Small intestine (tissue), 7 donors: ENCODE data around the gene SCP2D1. TPM values are rescaled to one million over a fixed set of nuclear protein-coding genes. Genes with fewer than 3 reads are reported as not detected.

Source experiments
- DNase-seq, 2 donors: peaks; one replicate each; pipeline versions ENCODE4 v3.0.0 to v3.0.0-alpha.2; 2013
- FAIRE-seq: peaks from 2 replicates; lab custom pipeline; 2012; peaks lifted over from hg19 to GRCh38; lab: Jason Lieb, UNC
- H3K27ac ChIP-seq, 3 donors: one replicate each; pipeline ENCODE4 v1.5.1; 2013; ENCODE audit warnings: low read length in 2 of 3, mild to moderate bottlenecking in 2 of 3, control low read depth in 1 of 3, inconsistent platforms in 1 of 3, low read depth in 1 of 3, moderate library complexity in 1 of 3
- H3K27me3 ChIP-seq, 3 donors: one replicate each; pipeline ENCODE4 v1.6.1; 2013; ENCODE audit warnings: low read length in 3 of 3, inconsistent platforms in 1 of 3; ENCODE audit not compliant: control insufficient read depth in 3 of 3, insufficient read depth in 3 of 3
- H3K36me3 ChIP-seq, 3 donors: one replicate each; pipeline ENCODE4 v1.6.1; 2013; ENCODE audit warnings: low read length in 3 of 3, inconsistent platforms in 1 of 3, low read depth in 1 of 3, mild to moderate bottlenecking in 1 of 3, moderate library complexity in 1 of 3; ENCODE audit not compliant: control insufficient read depth in 3 of 3, insufficient read depth in 2 of 3
- H3K4me1 ChIP-seq, 3 donors: one replicate each; pipeline ENCODE4 v1.6.1; 2013; ENCODE audit warnings: low read length in 2 of 3, inconsistent platforms in 1 of 3, low read depth in 1 of 3, mild to moderate bottlenecking in 1 of 3, moderate library complexity in 1 of 3; ENCODE audit not compliant: control insufficient read depth in 3 of 3, insufficient read depth in 2 of 3
- H3K4me3 ChIP-seq, 3 donors: one replicate each; pipeline ENCODE4 v1.5.1; 2013; ENCODE audit warnings: low read length in 3 of 3, control low read depth in 1 of 3, inconsistent platforms in 1 of 3, low read depth in 1 of 3, mild to moderate bottlenecking in 1 of 3, moderate library complexity in 1 of 3
- H3K9me3 ChIP-seq, 2 donors: one replicate each; pipeline ENCODE4 v1.6.1; 2013; ENCODE audit warnings: low read depth in 1 of 2, low read length in 1 of 2; ENCODE audit not compliant: control insufficient read depth in 2 of 2, insufficient read depth in 1 of 2
- WGBS, 3 donors: extraction: QIAGEN DNeasy Blood & Tissue Kit; methylation state at CpG; one replicate each; pipeline ENCODE4 v1.1.7; 2013; 5-methylcytosine and 5-hydroxymethylcytosine counted together
- polyA plus RNA-seq, 4 donors: library from polyadenylated mRNA; stranded (reverse) in 3 of 4; unstranded in 1 of 4; fragments of 200-250 nt in 3 of 4; fragments of 120-200 nt in 1 of 4; gene quantifications; one replicate each; pipeline versions ENCODE4 v1.2.1 to v1.2.3, GENCODE V29; 2013
- donor health status: healthy with polysubstance abuse.
- donor health status: control.
- donor health status: control.
- donor health status: Bipolar disorder and iron deficiency.
- donor health status: healthy.

SCP2D1 gene
- polyA plus RNA-seq, 4 donors = not detected

GRCh38 chr20:18801516-18801915 lies 12.1 kb upstream of the SCP2D1 start:
- no peak for FAIRE-seq
- H3K4me1 ChIP-seq = no peaks in the 10 kb centered on the region
- H3K4me3 ChIP-seq = no peak overlapping the region
- H3K27ac ChIP-seq = no peak overlapping the region
- H3K27me3 ChIP-seq = no peaks in the 10 kb centered on the region
- no peaks in the 10 kb centered on the region for H3K9me3 ChIP-seq
- DNase-seq = no peak
- H3K36me3 ChIP-seq = no peaks in the 10 kb centered on the region
- WGBS, 3 donors = 83 to 88% (median 87%) methylated on average over 2 of the region's 2 CpGs

GRCh38 chr20:18802012-18802634 lies 11.5 kb upstream of the SCP2D1 start:
- DNase-seq = no peak
- no peak for FAIRE-seq
- 66 to 78% (median 71%) methylated on average over 7 of the region's 7 CpGs for WGBS, 3 donors
- Histone ChIP-seq H3K27me3 (no peaks in the 10 kb centered on the region), H3K9me3 (no peaks in the 10 kb centered on the region), H3K4me3 (no peak overlapping the region), H3K4me1 (no peaks in the 10 kb centered on the region), H3K27ac (no peak overlapping the region), H3K36me3 (no peaks in the 10 kb centered on the region)

- Histone ChIP-seq H3K4me1 (no peaks in the 10 kb centered on the region), H3K4me3 (no peak overlapping the region), H3K27me3 (no peaks in the 10 kb centered on the region), H3K27ac (no peak overlapping the region), H3K36me3 (no peaks in the 10 kb centered on the region), H3K9me3 (no peaks in the 10 kb centered on the region)
- 64 to 78% (median 67%) methylated on average over 4 of the region's 4 CpGs for WGBS, 3 donors
- no peak for FAIRE-seq
- DNase-seq = no peak
These were observed 7.7 kb upstream of the SCP2D1 start for GRCh38 chr20:18805881-18806280.

GRCh38 chr20:18808712-18809111 lies 4.9 kb upstream of the SCP2D1 start:
- H3K27me3 ChIP-seq = no peaks in the 10 kb centered on the region
- FAIRE-seq (no peak), DNase-seq (no peak)
- no peaks in the 10 kb centered on the region for H3K36me3 ChIP-seq
- no peak overlapping the region for H3K27ac ChIP-seq
- 37 to 49% (median 45%) methylated on average over 3 of the region's 3 CpGs for WGBS, 3 donors
- no peak overlapping the region for H3K4me3 ChIP-seq
- H3K9me3 ChIP-seq = no peaks in the 10 kb centered on the region
- H3K4me1 ChIP-seq = no peaks in the 10 kb centered on the region

- WGBS, 3 donors = 78 to 85% (median 80%) methylated on average over 6 of the region's 6 CpGs
- no peak for DNase-seq
- Histone ChIP-seq H3K9me3 (no peaks in the 10 kb centered on the region), H3K4me3 (no peak overlapping the region), H3K27ac (no peak overlapping the region), H3K36me3 (no peaks in the 10 kb centered on the region), H3K27me3 (no peaks in the 10 kb centered on the region), H3K4me1 (no peaks in the 10 kb centered on the region)
- no peak for FAIRE-seq
These were observed 2.4 kb upstream of the SCP2D1 start for GRCh38 chr20:18811186-18811585.

GRCh38 chr20:18811904-18812303 lies 1.7 kb upstream of the SCP2D1 start:
- 91 to 100% (median 96%) methylated on average over 3 of the region's 3 CpGs for WGBS, 3 donors
- Histone ChIP-seq H3K27me3 (no peaks in the 10 kb centered on the region), H3K4me3 (no peak overlapping the region), H3K9me3 (no peaks in the 10 kb centered on the region), H3K4me1 (no peaks in the 10 kb centered on the region), H3K36me3 (no peaks in the 10 kb centered on the region), H3K27ac (no peak overlapping the region)
- DNase-seq (no peak), FAIRE-seq (no peak)

GRCh38 chr20:18815194-18815942 lies 1.8 kb downstream of the SCP2D1 start:
- DNase-seq (no peak), FAIRE-seq (no peak)
- Histone ChIP-seq H3K9me3 (peaks cover 0 to 7% of the 10 kb centered on the region in 2 donors), H3K27me3 (no peaks in the 10 kb centered on the region), H3K4me1 (no peaks in the 10 kb centered on the region), H3K36me3 (no peaks in the 10 kb centered on the region), H3K27ac (no peak overlapping the region), H3K4me3 (no peak overlapping the region)
- 89 to 93% (median 90%) methylated on average over 6 of the region's 6 CpGs for WGBS, 3 donors

GRCh38 chr20:18822832-18823231 lies 9.2 kb downstream of the SCP2D1 start:
- Histone ChIP-seq H3K4me3 (no peak overlapping the region), H3K27ac (peak overlapping the region in 1 of 3 donors; percentile 73), H3K4me1 (peaks cover 0 to 5% (median 0%) of the 10 kb centered on the region in 3 donors), H3K36me3 (no peaks in the 10 kb centered on the region), H3K9me3 (peaks cover 0 to 7% of the 10 kb centered on the region in 2 donors), H3K27me3 (no peaks in the 10 kb centered on the region)
- DNase-seq (peak in 1 of 2 donors; percentile 17), FAIRE-seq (no peak)
- WGBS, 3 donors = 59 to 88% (median 81%) methylated on average over 2 of the region's 2 CpGs
